ENCODE results near the gene KANK4.

The KANK4 gene

GRCh38 chr1:62325681-62326080 lies 6.4 kb upstream of the KANK4 start:
- Histone ChIP-seq H2AFZ (ENCODE audit: low read depth, low read length, severe bottlenecking) (no peak overlapping the region), H3F3A (ENCODE audit: insufficient read depth) (no peaks in the 10 kb centered on the region), H3K27me3 (ENCODE audit: low read length) (no peaks in the 10 kb centered on the region), H3K79me2 (ENCODE audit: insufficient read depth, low read length) (no peaks in the 10 kb centered on the region), H3K36me3 (ENCODE audit: low read length) (no peaks in the 10 kb centered on the region), H3K27ac (ENCODE audit: low read depth, low read length) (no peak overlapping the region), H3K9me2 (replicated peaks; ENCODE audit: insufficient read depth, low read length) (no peaks in the 10 kb centered on the region), H3K4me2 (ENCODE audit: low read depth, low read length, poor library complexity, severe bottlenecking) (no peak overlapping the region), H3K9ac (ENCODE audit: low read length) (no peak overlapping the region), H3K9me3 (ENCODE audit: insufficient read depth, low read length) (no peaks in the 10 kb centered on the region), H3K4me3 (ENCODE audit: insufficient read depth, low read length, poor library complexity, severe bottlenecking) (no peak overlapping the region), H4K20me1 (ENCODE audit: low read depth, low read length) (no peaks in the 10 kb centered on the region)
- no peak for TF ChIP-seq EZH2phosphoT487 (conservative IDR thresholded peaks at IDR 0.05; ENCODE audit: low read length)
- TF ChIP-seq, protein P1, sequence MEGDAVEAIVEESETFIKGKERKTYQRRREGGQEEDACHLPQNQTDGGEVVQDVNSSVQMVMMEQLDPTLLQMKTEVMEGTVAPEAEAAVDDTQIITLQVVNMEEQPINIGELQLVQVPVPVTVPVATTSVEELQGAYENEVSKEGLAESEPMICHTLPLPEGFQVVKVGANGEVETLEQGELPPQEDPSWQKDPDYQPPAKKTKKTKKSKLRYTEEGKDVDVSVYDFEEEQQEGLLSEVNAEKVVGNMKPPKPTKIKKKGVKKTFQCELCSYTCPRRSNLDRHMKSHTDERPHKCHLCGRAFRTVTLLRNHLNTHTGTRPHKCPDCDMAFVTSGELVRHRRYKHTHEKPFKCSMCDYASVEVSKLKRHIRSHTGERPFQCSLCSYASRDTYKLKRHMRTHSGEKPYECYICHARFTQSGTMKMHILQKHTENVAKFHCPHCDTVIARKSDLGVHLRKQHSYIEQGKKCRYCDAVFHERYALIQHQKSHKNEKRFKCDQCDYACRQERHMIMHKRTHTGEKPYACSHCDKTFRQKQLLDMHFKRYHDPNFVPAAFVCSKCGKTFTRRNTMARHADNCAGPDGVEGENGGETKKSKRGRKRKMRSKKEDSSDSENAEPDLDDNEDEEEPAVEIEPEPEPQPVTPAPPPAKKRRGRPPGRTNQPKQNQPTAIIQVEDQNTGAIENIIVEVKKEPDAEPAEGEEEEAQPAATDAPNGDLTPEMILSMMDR (IDR thresholded peaks at IDR 0.05; ENCODE audit: insufficient read depth, low read length, poor library complexity, severe bottlenecking): no peak

- H4K20me1 ChIP-seq (ENCODE audit: low read depth, low read length): no peaks in the 10 kb centered on the region
- no peak overlapping the region for H3K9ac ChIP-seq (ENCODE audit: low read length)
- no peaks in the 10 kb centered on the region for H3K9me3 ChIP-seq (ENCODE audit: insufficient read depth, low read length)
- H3K79me2 ChIP-seq (ENCODE audit: insufficient read depth, low read length): no peaks in the 10 kb centered on the region
- H3K36me3 ChIP-seq (ENCODE audit: low read length): no peaks in the 10 kb centered on the region
- no peak for TF ChIP-seq EZH2phosphoT487 (conservative IDR thresholded peaks at IDR 0.05; ENCODE audit: low read length)
- TF ChIP-seq, protein P1 (IDR thresholded peaks at IDR 0.05; ENCODE audit: insufficient read depth, low read length, poor library complexity, severe bottlenecking): no peak
- H3F3A ChIP-seq (ENCODE audit: insufficient read depth): no peaks in the 10 kb centered on the region
- H3K4me2 ChIP-seq (ENCODE audit: low read depth, low read length, poor library complexity, severe bottlenecking): no peak overlapping the region
- H3K9me2 ChIP-seq (replicated peaks; ENCODE audit: insufficient read depth, low read length): no peaks in the 10 kb centered on the region
- no peak overlapping the region for H3K4me3 ChIP-seq (ENCODE audit: insufficient read depth, low read length, poor library complexity, severe bottlenecking)
- H3K27me3 ChIP-seq (ENCODE audit: low read length): no peaks in the 10 kb centered on the region
- H3K27ac ChIP-seq (ENCODE audit: low read depth, low read length): no peak overlapping the region
- no peak overlapping the region for H2AFZ ChIP-seq (ENCODE audit: low read depth, low read length, severe bottlenecking)
Observed at GRCh38 chr1:62325081-62325480, 5.8 kb upstream of the KANK4 start.

DNA sequence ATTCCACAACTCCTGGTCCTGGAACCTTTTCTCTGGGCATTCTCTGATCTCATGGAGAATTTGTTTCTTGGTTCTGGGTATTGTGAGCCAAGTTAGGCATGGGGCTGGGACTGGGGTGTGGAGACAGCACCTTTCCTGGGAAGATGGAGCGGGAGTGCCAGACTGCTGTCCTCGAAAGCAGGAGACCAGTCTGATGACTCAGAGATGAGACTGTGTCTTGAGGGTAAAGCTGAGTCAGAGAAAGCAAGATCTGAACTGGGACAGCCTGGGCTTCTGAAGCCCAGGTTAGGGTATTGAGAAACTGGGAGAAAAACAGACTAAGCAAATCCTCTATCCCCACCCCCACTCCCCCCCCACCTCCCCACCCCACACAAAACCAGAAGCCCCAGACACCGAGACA lies 2.2 kb upstream of the KANK4 start:
- H3K36me3 ChIP-seq (ENCODE audit: low read length): no peaks in the 10 kb centered on the region
- H3K27me3 ChIP-seq (ENCODE audit: low read length): no peaks in the 10 kb centered on the region
- H3K79me2 ChIP-seq (ENCODE audit: insufficient read depth, low read length): no peaks in the 10 kb centered on the region
- no peaks in the 10 kb centered on the region for H3K9me3 ChIP-seq (ENCODE audit: insufficient read depth, low read length)
- no peaks in the 10 kb centered on the region for H4K20me1 ChIP-seq (ENCODE audit: low read depth, low read length)
- no peak overlapping the region for H2AFZ ChIP-seq (ENCODE audit: low read depth, low read length, severe bottlenecking)
- no peaks in the 10 kb centered on the region for H3K9me2 ChIP-seq (replicated peaks; ENCODE audit: insufficient read depth, low read length)
- H3K4me3 ChIP-seq (ENCODE audit: insufficient read depth, low read length, poor library complexity, severe bottlenecking): no peak overlapping the region
- no peak overlapping the region for H3K27ac ChIP-seq (ENCODE audit: low read depth, low read length)
- H3F3A ChIP-seq (ENCODE audit: insufficient read depth): no peaks in the 10 kb centered on the region
- H3K4me2 ChIP-seq (ENCODE audit: low read depth, low read length, poor library complexity, severe bottlenecking): no peak overlapping the region
- no peak overlapping the region for H3K9ac ChIP-seq (ENCODE audit: low read length)
- no peak for TF ChIP-seq EZH2phosphoT487 (conservative IDR thresholded peaks at IDR 0.05; ENCODE audit: low read length)
- TF ChIP-seq, protein P1 (IDR thresholded peaks at IDR 0.05; ENCODE audit: insufficient read depth, low read length, poor library complexity, severe bottlenecking): no peak

Measured in SU-DHL-6 (cell line).